ENCODE results near the gene USHBP1. TPM values are rescaled to one million over a fixed set of nuclear protein-coding genes. Genes with fewer than 3 reads are reported as not detected.

USHBP1 gene
- total RNA-seq, 1 experiment from 2014 or later = 12.3 TPM

DNA sequence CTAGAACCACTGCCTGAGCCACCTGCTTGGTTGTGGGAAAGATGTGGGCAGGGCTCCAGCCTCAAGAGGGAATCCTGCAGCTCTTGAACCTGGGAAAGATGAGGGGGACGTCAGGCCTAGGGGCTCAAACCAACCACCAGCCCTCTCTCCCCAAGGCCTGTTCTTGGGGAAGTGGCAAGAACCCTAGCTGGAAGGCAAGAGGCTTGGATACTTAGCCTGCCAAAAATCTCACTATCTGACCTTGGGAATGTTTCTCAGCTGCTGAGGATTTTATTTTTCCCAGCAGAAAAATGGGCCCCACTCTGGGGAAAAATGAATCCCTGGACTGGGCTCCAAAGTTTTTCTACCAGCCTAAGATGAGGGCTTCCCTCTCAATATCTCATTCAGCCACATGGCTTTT is 4.6 kb downstream of the USHBP1 start (continued):
- TF ChIP-seq, protein P1, sequence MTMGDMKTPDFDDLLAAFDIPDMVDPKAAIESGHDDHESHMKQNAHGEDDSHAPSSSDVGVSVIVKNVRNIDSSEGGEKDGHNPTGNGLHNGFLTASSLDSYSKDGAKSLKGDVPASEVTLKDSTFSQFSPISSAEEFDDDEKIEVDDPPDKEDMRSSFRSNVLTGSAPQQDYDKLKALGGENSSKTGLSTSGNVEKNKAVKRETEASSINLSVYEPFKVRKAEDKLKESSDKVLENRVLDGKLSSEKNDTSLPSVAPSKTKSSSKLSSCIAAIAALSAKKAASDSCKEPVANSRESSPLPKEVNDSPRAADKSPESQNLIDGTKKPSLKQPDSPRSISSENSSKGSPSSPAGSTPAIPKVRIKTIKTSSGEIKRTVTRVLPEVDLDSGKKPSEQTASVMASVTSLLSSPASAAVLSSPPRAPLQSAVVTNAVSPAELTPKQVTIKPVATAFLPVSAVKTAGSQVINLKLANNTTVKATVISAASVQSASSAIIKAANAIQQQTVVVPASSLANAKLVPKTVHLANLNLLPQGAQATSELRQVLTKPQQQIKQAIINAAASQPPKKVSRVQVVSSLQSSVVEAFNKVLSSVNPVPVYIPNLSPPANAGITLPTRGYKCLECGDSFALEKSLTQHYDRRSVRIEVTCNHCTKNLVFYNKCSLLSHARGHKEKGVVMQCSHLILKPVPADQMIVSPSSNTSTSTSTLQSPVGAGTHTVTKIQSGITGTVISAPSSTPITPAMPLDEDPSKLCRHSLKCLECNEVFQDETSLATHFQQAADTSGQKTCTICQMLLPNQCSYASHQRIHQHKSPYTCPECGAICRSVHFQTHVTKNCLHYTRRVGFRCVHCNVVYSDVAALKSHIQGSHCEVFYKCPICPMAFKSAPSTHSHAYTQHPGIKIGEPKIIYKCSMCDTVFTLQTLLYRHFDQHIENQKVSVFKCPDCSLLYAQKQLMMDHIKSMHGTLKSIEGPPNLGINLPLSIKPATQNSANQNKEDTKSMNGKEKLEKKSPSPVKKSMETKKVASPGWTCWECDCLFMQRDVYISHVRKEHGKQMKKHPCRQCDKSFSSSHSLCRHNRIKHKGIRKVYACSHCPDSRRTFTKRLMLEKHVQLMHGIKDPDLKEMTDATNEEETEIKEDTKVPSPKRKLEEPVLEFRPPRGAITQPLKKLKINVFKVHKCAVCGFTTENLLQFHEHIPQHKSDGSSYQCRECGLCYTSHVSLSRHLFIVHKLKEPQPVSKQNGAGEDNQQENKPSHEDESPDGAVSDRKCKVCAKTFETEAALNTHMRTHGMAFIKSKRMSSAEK (CRISPR knock-in tag; IDR thresholded peaks at IDR 0.05; ENCODE audit: borderline replicate concordance) = no peak
- TF ChIP-seq, protein P2, sequence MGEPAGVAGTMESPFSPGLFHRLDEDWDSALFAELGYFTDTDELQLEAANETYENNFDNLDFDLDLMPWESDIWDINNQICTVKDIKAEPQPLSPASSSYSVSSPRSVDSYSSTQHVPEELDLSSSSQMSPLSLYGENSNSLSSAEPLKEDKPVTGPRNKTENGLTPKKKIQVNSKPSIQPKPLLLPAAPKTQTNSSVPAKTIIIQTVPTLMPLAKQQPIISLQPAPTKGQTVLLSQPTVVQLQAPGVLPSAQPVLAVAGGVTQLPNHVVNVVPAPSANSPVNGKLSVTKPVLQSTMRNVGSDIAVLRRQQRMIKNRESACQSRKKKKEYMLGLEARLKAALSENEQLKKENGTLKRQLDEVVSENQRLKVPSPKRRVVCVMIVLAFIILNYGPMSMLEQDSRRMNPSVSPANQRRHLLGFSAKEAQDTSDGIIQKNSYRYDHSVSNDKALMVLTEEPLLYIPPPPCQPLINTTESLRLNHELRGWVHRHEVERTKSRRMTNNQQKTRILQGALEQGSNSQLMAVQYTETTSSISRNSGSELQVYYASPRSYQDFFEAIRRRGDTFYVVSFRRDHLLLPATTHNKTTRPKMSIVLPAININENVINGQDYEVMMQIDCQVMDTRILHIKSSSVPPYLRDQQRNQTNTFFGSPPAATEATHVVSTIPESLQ (CRISPR knock-in tag; IDR thresholded peaks at IDR 0.05) = no peak
- TF ChIP-seq EMX1 (CRISPR knock-in tag; IDR thresholded peaks at IDR 0.05) (no peak), ZNF317 (CRISPR knock-in tag; IDR thresholded peaks at IDR 0.05; ENCODE audit: borderline replicate concordance, low read depth) (no peak), MXD4 (CRISPR knock-in tag; IDR thresholded peaks at IDR 0.05; ENCODE audit: borderline replicate concordance) (no peak)
- TF ChIP-seq, protein P3, sequence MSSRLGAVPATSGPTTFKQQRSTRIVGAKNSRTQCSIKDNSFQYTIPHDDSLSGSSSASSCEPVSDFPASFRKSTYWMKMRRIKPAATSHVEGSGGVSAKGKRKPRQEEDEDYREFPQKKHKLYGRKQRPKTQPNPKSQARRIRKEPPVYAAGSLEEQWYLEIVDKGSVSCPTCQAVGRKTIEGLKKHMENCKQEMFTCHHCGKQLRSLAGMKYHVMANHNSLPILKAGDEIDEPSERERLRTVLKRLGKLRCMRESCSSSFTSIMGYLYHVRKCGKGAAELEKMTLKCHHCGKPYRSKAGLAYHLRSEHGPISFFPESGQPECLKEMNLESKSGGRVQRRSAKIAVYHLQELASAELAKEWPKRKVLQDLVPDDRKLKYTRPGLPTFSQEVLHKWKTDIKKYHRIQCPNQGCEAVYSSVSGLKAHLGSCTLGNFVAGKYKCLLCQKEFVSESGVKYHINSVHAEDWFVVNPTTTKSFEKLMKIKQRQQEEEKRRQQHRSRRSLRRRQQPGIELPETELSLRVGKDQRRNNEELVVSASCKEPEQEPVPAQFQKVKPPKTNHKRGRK (CRISPR knock-in tag; IDR thresholded peaks at IDR 0.05; ENCODE audit: borderline replicate concordance) = no peak
- TF ChIP-seq, protein P4, sequence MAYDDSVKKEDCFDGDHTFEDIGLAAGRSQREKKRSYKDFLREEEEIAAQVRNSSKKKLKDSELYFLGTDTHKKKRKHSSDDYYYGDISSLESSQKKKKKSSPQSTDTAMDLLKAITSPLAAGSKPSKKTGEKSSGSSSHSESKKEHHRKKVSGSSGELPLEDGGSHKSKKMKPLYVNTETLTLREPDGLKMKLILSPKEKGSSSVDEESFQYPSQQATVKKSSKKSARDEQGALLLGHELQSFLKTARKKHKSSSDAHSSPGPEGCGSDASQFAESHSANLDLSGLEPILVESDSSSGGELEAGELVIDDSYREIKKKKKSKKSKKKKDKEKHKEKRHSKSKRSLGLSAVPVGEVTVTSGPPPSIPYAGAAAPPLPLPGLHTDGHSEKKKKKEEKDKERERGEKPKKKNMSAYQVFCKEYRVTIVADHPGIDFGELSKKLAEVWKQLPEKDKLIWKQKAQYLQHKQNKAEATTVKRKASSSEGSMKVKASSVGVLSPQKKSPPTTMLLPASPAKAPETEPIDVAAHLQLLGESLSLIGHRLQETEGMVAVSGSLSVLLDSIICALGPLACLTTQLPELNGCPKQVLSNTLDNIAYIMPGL (CRISPR knock-in tag; IDR thresholded peaks at IDR 0.05) = no peak

DNA sequence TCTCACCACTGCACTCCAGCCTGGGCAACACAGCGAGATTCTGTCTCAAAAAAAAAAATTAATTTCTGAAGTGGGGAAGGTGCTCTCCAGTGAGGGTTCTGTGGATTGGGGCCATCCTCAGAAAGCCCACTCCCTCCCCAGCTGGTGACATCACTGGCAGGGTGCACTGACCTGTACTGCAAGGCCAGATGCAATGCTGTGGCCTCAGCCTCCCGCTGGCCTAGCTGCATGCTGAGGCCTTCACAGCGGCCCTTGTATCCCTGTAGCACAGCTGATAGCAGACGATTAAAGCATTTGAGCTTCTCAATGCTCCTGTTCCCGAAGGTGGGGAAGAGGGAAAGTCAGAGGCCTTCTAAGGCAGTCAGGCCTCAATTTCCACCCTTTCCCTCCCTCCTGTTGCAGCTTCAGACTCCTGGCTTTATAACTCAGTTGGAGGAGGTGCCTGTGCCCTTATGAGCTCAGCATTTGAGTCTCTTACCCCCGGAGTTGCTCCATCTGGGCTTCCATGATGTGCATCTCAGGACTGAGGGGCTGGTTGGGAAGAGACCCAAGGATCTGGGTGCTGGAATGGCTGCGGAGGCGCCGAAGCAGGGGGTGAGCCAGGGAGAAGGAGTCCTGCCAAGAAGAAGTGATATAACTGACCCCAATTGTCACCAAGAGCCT is 5.3 kb downstream of the USHBP1 start:
- CTCF ChIA-PET = interaction anchor here (0.6 to 4.2 kb wide), 6 partner anchors 11 to 167 kb away, joined by 3 to 38 read pairs (median 5); partner anchors contain the start of genes ANKLE1 and USE1
- H3K9me3 Mint-ChIP-seq = peaks cover 12% of the 10 kb centered on the region
- ATAC-seq = no peak
- no peak overlapping the region for H3K4me3 Mint-ChIP-seq
- H3K27ac Mint-ChIP-seq = no peak overlapping the region
- H3K27me3 Mint-ChIP-seq (ENCODE audit: low read depth) = peaks cover 7% of the 10 kb centered on the region
- POLR2A ChIA-PET = interaction anchor here (1.0 kb wide), 1 partner anchor 11 kb away, joined by 5 read pairs; no protein-coding TSS in a partner anchor
- DNase-seq (ENCODE audit: low spot score) = no peak
- H3K4me1 Mint-ChIP-seq = peaks cover 11% of the 10 kb centered on the region
- H3K36me3 Mint-ChIP-seq = peaks cover 42% of the 10 kb centered on the region
- TF ChIP-seq, protein P5, sequence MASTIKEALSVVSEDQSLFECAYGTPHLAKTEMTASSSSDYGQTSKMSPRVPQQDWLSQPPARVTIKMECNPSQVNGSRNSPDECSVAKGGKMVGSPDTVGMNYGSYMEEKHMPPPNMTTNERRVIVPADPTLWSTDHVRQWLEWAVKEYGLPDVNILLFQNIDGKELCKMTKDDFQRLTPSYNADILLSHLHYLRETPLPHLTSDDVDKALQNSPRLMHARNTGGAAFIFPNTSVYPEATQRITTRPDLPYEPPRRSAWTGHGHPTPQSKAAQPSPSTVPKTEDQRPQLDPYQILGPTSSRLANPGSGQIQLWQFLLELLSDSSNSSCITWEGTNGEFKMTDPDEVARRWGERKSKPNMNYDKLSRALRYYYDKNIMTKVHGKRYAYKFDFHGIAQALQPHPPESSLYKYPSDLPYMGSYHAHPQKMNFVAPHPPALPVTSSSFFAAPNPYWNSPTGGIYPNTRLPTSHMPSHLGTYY (CRISPR knock-in tag; IDR thresholded peaks at IDR 0.05) = no peak
- TF ChIP-seq, protein P2 (CRISPR knock-in tag; IDR thresholded peaks at IDR 0.05) = no peak
- TF ChIP-seq ZNF416 (CRISPR knock-in tag; IDR thresholded peaks at IDR 0.05) = no peak

Data from WTC11 (cell line).